Skin of body (tissue), 2 donors: ENCODE measurements around the gene RSBN1L. TPM values are rescaled to one million over a fixed set of nuclear protein-coding genes. Genes with fewer than 3 reads are reported as not detected.

ENCODE experiments used
- DNase-seq: peaks from one replicate; lab custom pipeline; 2025; lab: John Stamatoyannopoulos, UW
- total RNA-seq: library from RNA; depleted of rRNA; stranded (reverse); fragments of >200 nt; gene quantifications from one replicate; pipeline ENCODE4 v1.2.3, GENCODE V29; 2014

The RSBN1L gene
- total RNA-seq, 1 donor from 2014 or later, result 35.6 TPM

- DNase-seq, result peak; percentile 66
Measured at GRCh38 chr7:77727936-77728701, 31.9 kb downstream of the RSBN1L start.

GRCh38 chr7:77729574-77730348 is 33.5 kb downstream of the RSBN1L start:
- no peak for DNase-seq

GRCh38 chr7:77731716-77732115 is 35.5 kb downstream of the RSBN1L start:
- no peak for DNase-seq

DNA sequence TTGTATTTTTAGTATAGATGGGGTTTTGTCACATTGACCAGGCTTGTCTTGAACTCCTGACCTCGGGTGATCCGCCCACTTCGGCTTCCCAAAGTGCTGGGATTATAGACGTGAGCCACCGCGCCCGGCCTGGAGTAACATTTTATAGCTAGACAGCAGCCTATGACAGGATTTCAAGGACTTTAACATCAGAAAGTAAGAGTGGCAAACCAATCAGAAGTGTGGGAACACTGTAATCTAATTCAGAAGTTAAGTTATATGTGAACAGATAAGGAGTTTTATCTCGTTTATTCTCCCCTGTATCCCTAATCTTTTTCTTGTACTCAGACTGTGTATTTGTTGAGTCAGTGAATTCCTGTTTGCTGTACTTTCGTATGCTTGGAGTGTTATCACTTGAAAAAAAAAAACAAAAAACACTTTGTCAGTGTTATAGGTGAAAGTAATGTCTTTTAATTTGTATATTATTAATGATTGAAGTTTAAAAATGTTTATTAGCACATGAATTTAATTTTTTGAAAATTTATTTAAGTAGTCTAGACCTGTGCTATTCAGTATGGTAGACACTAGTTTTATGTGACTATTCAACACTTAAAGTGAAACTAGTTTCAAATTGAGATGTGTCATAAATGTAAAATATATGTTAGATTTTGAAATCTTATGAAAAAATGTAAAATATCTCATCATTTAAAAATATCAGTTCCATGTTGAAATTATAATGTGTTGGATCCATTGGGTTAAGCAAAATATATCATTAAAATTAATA is 38.6 kb downstream of the RSBN1L start:
- no peak for DNase-seq

DNA sequence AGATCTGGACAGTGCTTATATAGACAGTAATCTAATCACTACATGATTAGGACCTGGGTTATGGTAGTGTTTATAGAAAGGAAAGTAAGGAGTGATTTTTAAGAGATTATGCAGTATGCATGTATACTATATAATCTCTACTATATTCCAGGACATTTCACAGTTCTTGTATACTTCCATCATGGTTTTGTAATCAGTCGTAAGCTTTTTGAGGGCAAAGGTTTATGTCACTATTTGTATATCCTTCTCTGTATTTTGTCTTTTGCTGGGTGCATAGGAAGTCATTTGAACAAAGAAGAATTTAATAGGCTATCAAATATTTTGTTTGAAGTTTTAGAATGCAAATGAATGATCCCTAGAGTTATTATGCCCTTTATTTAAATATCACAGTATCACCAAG is 39.2 kb downstream of the RSBN1L start:
- DNase-seq, result no peak

DNA sequence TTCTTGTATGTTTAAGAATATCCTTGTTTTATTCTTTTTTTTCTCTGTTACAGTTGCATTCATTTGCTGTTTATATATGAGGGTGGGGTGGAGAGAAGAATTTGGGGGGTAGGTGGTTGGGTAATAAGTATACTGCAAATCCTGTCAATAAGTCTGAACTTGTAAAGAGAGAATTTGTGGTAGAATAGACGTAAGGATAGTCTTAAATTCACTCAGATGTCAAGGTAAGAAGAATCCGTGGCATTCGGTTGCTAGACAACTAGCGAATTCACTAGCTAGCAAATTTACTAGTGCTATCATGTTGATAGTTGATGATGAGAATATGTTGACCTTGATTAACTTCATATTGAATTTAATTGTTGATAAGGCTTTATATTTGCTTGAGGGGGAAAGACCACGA is 40.7 kb downstream of the RSBN1L start:
- DNase-seq, result no peak

DNA sequence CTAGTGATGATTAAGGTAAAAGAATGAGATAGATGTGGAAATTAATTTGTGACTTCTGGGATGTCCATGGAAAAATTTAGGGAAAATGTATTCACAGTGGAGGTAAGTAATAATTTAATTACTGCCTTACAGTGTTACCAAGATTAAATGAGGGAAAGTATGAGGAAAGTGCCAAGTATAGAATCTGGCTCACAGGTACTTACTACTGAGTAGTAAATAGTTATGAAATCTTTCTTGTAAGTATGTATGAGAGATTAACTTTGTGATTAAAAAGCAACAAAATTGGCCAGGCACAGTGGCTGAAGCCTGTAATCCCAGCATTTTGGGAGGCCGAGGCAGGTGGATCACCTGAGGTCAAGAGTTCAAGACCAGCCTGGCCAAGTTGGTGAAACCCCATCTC is 42.1 kb downstream of the RSBN1L start:
- no peak for DNase-seq

GRCh38 chr7:77738871-77739270 is 42.6 kb downstream of the RSBN1L start:
- no peak for DNase-seq

DNA sequence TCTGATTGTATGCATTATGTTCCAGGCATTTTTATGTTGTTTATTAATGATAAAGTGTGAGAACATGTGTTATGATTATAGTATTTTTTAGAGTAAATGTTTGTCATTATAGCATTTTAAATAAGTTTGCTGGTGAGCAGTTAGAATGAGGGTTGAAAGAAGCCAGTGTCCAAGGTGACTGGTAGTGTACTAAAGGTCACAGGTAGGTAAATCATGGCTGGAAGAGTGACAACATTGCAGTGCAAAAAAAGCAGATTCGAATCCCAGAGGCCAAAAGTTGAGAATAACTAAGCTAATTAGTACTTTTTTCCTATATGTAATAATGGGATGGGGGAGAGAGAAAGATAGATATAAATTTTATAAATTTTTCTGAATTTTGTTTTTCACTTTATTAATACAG is 44.0 kb downstream of the RSBN1L start:
- no peak for DNase-seq

- no peak for DNase-seq
Measured at GRCh38 chr7:77743518-77743917, 47.3 kb downstream of the RSBN1L start.

GRCh38 chr7:77745746-77746145 is 49.5 kb downstream of the RSBN1L start:
- no peak for DNase-seq

DNA sequence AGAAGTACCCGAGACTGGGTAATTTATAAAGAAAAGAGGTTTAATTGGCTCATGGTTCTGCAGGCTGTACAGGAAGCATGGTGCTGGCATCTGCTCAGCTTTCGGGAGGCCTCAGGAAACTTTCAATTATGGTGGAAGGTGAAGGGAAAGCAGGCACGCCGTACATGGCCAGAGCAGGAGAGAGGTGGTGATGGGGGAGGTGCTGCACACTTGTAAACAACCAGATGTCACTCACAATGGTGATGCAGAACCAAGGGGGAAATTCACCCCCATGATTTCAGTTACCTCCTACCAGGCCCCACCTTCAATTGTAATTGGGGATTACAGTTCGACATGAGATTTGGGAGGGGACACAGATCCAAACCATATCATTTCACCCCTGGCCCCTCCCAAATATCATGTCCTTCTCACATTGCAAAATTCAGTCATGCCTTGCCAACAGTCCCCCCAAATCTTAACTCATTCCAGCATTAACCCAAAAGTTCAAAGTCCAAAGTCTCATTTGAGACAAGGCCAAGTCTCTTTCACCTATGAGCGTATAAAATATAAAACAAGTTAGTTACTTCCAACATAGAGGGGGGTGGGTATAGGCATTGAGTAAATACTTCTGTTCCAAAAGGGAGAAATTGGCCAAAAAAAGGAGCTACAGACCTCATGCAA is 50.0 kb downstream of the RSBN1L start:
- DNase-seq, result no peak

GRCh38 chr7:77746824-77747165 is 50.5 kb downstream of the RSBN1L start:
- DNase-seq, result no peak

GRCh38 chr7:77747178-77747577 is 50.9 kb downstream of the RSBN1L start:
- no peak for DNase-seq

- DNase-seq, result no peak
Measured at GRCh38 chr7:77747718-77748117, 51.5 kb downstream of the RSBN1L start.

- DNase-seq, result no peak
Measured at GRCh38 chr7:77752016-77752415, 55.8 kb downstream of the RSBN1L start.

- no peak for DNase-seq
Measured at GRCh38 chr7:77753173-77753572, 56.9 kb downstream of the RSBN1L start.

DNA sequence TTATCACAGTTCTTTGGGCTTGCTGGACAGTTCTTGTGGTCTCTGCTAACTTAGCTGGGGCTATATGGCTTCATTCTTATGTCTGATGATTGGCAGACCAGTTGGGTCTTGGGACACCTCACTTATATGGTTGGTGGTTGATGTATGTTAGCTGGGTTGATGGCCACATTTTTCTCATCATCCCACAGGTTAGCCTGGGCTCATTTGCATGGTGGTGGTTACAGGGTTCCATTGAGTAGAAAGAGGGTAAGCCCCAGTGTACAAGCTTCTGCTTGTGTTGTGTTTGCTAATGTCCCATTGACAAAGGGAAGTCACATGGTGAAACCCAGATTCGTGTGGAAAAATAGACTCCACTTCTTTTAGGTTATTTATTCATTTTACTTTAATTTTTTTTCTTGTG is 61.3 kb downstream of the RSBN1L start:
- no peak for DNase-seq

- peak; percentile 56 for DNase-seq
Measured at GRCh38 chr7:77759294-77759889, 63.1 kb downstream of the RSBN1L start.

DNA sequence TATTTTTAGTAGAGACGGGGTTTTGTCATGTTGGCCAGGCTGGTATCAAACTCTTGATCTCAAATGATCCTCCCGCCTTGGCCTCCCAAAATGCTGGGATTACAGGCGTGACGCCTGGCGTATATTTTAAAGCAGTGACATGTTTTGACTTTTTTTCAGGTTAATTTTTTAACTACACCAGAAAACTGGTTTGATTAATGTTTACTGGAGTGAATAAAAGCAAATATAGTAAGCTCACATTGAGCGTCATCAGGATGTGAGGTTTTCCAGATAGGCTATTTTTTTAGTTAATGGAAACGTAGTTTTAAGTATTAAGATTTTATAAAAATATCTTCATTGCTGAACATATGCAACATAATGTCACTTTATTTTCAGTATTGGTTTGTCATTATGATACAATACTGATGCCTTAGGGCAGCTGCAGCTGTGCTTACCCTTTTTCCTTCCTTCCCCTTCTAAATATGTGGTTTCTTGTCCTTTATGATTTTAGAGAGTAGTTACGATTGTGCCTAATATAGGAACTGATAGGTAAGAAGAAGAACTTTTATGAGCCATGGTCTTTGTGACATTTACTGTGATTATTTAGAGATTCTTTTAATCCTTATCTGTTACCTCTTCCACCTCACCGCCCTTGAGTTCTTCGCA is 64.7 kb downstream of the RSBN1L start:
- no peak for DNase-seq

DNA sequence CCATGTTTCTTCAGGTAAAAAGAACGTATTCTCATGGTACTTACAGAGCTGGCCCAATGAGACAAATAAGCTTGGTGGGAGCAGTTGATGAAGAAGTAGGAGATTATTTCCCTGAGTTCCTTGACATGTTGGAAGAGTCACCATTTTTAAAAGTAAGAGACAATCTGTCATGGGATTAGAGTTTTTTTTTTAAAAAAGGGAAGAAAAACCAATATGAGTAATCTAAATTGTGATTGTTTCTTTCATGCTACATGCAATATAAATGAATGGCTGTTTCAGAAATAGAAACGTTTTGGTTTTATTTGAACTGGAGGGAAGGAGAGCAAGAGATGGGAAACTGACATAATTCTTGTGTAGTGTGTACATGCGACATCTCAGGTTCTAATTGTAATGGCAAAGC is 69.2 kb downstream of the RSBN1L start:
- no peak for DNase-seq
